NOMO-1 treated with dmso at 0.1 percent for 144 hours (cell line): ENCODE data around the gene PLD3.
"Not testable (repeated sequence)": the region's sequence is repeated elsewhere in the genome, so short reads cannot be mapped to it uniquely, and the experiment has no call there.

Source experiments
- DNase-seq: peaks from one replicate; lab custom pipeline; 2025; ENCODE audit not compliant: unreplicated experiment; lab: John Stamatoyannopoulos, UW

Gene PLD3

DNA sequence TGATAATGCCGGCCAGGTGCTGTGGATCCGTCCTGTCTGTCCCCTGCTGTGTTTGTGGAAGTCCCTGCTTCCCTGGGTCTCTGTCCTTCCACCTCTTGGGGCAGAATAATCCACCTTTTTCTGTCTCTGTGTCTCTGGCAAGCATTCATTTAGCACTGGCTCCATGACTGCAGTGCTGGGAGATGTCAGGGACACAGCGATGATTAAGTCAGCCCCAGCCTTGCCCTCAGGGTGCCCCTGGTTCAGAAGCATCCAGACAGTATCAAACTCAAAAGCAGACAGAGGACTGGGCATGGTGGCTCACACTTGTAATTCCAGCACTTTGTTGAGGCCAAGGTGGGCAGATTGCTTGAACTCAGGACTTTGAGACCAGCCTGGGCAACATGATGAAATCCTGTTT, 40.0 kb downstream of the PLD3 start:
- no peak for DNase-seq

DNA sequence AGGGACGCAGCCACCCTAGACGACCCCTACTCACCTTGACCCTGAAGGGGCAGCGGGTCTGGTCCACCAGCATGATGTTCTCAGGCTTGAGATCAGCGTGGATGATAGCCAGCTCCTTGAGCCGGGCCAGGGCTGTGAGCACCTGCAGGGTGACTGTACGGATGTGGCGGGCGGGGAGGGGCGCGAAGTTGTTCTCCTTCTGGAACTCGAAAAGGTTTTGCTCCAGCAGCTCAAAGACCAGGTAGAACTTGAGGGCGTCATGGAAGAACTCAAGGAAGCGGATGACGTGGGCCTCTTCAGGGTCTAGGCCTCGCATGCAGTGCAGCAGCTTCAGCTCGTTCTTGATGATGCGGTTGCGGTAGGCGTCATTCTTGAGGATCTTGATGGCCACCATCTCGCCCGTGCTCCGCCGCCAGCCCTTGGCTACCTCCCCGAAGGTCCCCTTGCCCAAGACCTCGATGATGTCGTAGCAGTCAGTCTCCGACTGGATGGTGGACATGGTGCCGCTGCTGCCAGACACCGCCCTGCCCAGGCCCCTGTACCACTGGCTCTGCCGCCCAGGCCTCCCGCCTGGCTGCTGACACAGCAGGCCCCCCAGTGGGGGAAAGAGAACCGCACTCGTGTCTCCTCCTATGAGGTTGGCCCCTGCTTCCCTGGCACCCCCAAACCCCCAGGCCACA, 41.0 kb downstream of the PLD3 start:
- DNase-seq, result no peak

- DNase-seq, result no peak
These were observed 41.7 kb downstream of the PLD3 start, which contains the start of gene HIPK4 for GRCh38 chr19:40390084-40390742. HIPK4 (minus strand) TSS chr19:40390181; CDS start chr19:40389902, 279 bp downstream.

GRCh38 chr19:40392123-40392522, 43.6 kb downstream of the PLD3 start:
- DNase-seq, result no peak

- no peak for DNase-seq
These were observed 44.5 kb downstream of the PLD3 start for GRCh38 chr19:40392894-40393517.

- DNase-seq, result no peak
These were observed 45.7 kb downstream of the PLD3 start for GRCh38 chr19:40393894-40394815.

GRCh38 chr19:40394816-40395210, 46.3 kb downstream of the PLD3 start:
- DNase-seq, result no peak

GRCh38 chr19:40395956-40396355, 47.5 kb downstream of the PLD3 start:
- DNase-seq, result no peak

DNA sequence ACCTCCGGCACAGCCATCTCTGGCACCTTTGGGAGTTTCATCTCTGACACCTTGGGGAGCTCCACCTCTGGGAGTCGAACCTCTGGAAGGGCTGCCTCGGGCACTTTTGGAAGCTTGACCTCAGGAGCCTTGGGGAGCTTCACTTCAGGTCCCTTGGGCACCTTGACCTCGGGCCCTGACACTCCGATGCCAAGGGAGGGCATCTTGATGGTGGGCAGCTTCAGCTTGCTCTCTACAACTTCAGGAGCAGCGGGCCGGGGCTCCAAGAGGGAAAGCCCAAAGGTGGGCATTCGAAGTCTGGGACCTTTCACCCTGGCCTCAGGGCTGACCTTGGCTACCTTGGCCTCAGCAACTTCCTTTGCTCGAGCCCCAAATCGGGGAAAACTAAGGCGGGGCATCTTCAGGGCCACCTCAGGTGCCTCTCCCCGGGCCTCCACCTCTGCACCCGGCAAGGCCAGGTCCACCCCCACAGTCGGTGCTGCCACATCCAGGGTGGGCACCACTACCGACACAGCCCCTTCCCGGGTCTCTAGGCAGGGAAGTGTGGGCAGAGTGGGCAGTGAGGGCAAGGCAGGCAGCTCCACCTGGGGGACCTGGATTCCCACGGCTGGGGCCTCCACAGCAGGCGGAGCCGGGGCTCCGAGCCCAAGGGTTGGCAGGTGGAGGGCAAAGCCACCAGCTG, 48.5 kb downstream of the PLD3 start:
- DNase-seq, result no peak

DNA sequence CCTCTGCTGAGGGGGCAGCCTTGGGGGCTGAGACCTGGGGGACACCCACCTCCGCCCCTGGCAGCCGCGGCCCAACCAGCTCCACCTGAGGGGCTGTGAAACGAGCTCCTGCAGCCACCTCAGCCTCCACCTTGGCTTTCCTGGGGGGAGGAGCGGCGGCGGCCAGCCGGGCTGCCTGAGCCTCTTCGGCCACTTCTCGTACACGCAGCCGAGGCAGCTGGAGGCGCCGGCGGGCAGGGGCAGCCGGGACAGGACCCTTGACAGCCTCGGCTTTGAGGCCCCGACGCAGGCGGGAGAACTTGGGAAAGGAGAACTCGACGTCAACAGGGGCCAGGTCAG, 49.0 kb downstream of the PLD3 start:
- DNase-seq, result no peak

GRCh38 chr19:40398417-40399131, 50.1 kb downstream of the PLD3 start:
- DNase-seq, result no peak

GRCh38 chr19:40400559-40400958, 52.1 kb downstream of the PLD3 start:
- DNase-seq, result no peak

- peak; percentile 76 for DNase-seq
These were observed 54.9 kb downstream of the PLD3 start for GRCh38 chr19:40403262-40403984.

DNA sequence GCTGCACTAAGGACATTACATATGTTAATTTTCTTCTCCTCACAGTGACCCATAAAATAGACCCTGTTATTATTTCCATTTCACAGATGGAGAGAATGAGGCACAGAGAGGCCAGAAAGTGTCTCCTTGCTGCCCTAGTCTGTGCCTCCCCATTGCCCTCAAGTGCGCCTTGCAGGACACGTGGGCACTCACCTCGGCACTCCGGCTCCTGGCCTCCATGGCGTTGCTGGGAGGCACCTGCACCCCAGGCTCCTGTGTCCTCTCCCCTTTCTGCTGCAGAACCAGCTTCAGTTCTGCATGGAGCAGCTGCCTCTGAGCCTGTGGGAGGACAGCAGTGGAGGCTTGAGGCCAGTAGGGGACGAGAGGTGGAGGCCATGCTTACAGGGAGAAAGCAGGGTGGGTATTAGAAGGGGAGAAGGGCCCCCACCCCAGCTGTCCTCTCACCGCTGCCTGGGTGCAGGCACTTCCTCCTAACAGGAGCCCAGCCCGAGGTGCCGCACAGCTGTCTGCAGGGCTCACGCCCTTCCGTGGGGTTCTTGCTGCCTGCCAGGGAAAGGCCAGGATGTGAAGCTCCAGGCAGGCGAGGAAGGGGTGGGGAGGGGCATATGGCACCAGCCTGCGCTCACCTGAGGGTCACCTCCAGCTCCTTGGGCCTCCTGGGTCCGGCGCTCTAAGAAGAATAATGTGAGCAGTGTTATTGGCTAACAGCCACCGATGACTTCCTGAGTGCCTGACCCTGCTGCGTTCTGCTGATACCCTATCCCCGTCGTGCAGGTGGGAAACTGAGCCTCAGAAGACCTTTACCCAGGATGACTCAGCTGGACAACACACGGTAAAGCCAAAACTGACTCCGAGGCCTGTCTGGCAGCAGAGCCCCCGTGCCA, 59.5 kb downstream of the PLD3 start:
- DNase-seq, result no peak

GRCh38 chr19:40408598-40408925, 60.1 kb downstream of the PLD3 start:
- DNase-seq, result not testable (repeated sequence)

DNA sequence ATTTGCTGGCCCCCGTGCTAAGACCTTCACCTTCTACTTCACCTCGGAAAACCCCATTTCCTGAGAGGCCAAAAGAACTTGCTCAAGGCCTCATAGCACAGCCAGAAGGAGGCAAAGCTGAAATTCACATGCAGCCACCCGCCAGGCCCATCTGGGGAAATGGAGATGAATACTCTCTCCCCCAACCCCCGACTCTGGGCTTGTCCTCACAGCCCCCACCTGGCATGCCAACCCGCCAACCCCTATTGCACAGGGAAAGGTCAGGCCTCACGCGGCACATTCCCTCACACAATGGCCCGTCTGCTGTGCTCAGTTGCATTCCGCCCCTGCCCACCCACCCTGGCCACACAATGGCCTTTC, 61.5 kb downstream of the PLD3 start:
- no peak for DNase-seq

- no peak for DNase-seq
These were observed 62.8 kb downstream of the PLD3 start for GRCh38 chr19:40411125-40411842.

DNA sequence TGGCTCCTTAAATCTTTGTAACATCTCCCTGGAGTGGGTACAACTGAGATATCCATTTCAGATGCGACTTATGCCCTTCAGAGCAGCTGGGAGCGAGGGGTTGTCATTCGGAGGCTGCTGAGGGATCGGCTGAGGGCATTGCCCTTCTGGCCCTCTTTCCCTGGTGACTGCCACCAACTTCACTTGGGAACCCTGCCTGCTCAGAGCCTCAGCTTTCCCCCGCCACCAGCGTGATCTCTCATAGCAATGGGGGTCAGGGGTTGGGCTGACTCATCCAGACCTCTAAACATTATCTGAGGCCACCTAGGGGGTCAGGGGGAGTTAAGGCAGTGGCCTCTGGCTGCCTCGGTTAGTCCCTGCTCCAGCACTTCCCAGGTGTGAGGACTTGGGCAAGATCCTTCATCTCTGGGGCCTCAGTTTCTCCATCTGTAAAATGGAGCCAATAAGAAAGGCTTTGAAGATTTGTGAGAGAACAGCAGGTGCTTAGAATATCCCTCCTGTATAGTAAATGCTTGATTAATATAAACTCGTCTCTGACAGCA, 63.5 kb downstream of the PLD3 start:
- DNase-seq, result no peak
